DMS79 (cell line): ENCODE data around the gene RTN4R.
"Not testable (repeated sequence)": the region's sequence is repeated elsewhere in the genome, so short reads cannot be mapped to it uniquely, and the experiment has no call there.

Source experiments
- DNase-seq: peaks from one replicate; lab custom pipeline; 2025; lab: John Stamatoyannopoulos, UW

Gene RTN4R

GRCh38 chr22:20305894-20306645 lies 38.0 kb upstream of the RTN4R start:
- DNase-seq = no peak

GRCh38 chr22:20305230-20305893 lies 37.2 kb upstream of the RTN4R start:
- not testable (repeated sequence) for DNase-seq

- no peak for DNase-seq
Observed at GRCh38 chr22:20304646-20305045, 36.5 kb upstream of the RTN4R start.

- not testable (repeated sequence) for DNase-seq
Observed at GRCh38 chr22:20303229-20303534, 35.1 kb upstream of the RTN4R start.

- no peak for DNase-seq
Observed at GRCh38 chr22:20302438-20303228, 34.5 kb upstream of the RTN4R start.

- no peak for DNase-seq
Observed at GRCh38 chr22:20299746-20300136, 31.6 kb upstream of the RTN4R start.

GRCh38 chr22:20298803-20299745 lies 31.0 kb upstream of the RTN4R start:
- peak; percentile 26 for DNase-seq

GRCh38 chr22:20298110-20298802 lies 30.1 kb upstream of the RTN4R start:
- DNase-seq = no peak

GRCh38 chr22:20297414-20298109 lies 29.4 kb upstream of the RTN4R start:
- no peak for DNase-seq

- DNase-seq = no peak
Observed at GRCh38 chr22:20296598-20296997, 28.5 kb upstream of the RTN4R start.

- DNase-seq = no peak
Observed at GRCh38 chr22:20295262-20296064, 27.3 kb upstream of the RTN4R start.

GRCh38 chr22:20292673-20293232 lies 24.6 kb upstream of the RTN4R start:
- no peak for DNase-seq

- DNase-seq = no peak
Observed at GRCh38 chr22:20292108-20292507, 24.0 kb upstream of the RTN4R start.

- no peak for DNase-seq
Observed at GRCh38 chr22:20291604-20292063, 23.5 kb upstream of the RTN4R start.

- DNase-seq = no peak
Observed at GRCh38 chr22:20291249-20291586, 23.1 kb upstream of the RTN4R start.

- no peak for DNase-seq
Observed at GRCh38 chr22:20290578-20291248, 22.6 kb upstream of the RTN4R start.

GRCh38 chr22:20290045-20290392 lies 21.9 kb upstream of the RTN4R start:
- no peak for DNase-seq

GRCh38 chr22:20289182-20290044 lies 21.3 kb upstream of the RTN4R start:
- not testable (repeated sequence) for DNase-seq
